ENCODE measurements around the gene KLC1.

KLC1 gene

DNA sequence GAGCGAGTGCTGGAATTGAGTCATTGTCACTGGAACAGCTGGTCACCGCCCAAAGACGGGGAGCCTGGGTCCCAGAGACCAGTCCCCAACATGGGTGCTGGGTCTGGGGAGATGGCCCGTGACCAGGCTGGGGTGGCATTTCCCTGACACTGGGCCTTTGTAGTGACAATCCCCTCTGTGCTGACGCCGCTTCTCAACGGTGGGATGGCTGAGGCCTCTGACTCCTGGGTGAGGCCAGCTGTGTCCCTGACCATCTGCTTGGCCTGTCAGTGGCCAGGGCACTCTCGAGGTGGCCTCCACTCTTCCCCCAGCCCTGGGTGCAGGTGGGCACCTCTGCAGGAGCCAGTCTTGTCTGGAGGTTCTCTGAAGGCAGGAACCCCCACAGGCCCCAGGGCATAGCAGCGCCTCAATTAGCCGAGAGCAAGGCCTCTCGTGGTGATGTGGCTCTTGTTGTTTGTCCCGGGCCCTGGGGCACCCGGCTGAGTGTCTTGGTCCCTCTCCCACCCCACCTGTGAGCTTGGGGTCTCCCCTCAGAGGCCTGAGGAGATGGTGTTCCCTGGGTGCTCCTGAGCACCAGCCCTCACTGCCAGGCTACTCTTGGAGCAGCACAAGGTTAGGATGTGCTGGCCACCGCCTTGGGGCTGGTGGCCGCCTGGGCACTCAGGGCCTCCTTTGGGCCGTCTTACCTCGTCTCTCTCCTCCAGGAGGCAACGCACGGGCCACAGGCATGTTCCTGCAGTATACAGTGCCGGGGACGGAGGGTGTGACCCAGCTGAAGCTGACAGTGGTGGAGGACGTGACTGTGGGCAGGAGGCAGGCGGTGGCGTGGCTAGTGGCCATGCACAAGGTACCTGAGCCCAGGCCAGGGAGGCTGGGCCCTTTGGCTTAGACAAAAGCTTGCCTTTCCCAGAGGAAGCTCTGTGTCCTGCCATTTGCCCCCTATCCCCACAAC, 103.2 kb downstream of the KLC1 start:
- Histone ChIP-seq H3K9ac (no peak overlapping the region), H3K27ac (no peak overlapping the region), H3K27me3 (no peaks in the 10 kb centered on the region), H3K9me3 (no peaks in the 10 kb centered on the region), H3K36me3 (peaks cover 94% of the 10 kb centered on the region), H3K4me2 (no peak overlapping the region), H3K4me1 (no peaks in the 10 kb centered on the region), H4K20me1 (0 out of 2 replicates have a peak, but pooled peaks cover 10% of the 10 kb centered on the region), H3K4me3 (no peak overlapping the region)
- no peak for TF ChIP-seq Cebpa-rat (IDR thresholded peaks at IDR 0.05)

DNA sequence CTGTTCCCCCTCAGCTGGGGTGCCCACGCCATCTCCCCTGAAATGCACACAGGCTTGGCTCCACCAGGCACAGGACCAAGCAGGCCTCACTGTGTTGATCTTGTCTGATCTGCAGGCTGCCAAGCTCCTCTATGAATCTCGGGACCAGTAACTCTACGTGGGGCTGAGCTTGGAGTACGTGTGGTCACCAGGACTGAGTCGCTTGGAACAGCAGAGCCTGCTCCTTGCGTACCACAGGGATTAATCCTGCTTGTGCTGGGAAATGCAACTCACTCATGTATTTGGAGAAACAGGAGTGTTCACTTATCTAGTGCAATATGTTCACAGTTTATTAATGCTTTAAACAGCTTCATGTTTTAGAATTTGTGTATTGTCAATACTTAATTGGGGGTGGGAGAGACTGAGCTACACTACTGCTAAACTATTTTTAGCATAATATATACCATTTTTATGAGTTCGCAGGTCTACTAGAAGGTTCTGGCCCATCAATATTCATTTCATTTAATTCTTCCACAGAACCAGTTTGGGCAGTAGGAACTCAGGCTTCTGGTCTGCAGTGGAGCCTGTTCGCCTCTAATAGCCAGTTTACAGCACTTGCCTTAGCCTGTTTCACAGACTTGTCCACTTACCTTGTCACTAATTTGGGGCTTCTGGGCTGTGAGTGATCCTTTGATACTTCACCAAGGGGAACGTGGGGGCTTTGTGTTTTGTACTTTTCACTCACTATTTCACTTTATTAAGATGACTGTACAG, 104.0 kb downstream of the KLC1 start:
- H3K9me3 ChIP-seq: no peaks in the 10 kb centered on the region
- TF ChIP-seq Cebpa-rat (IDR thresholded peaks at IDR 0.05): no peak
- no peak overlapping the region; the same call in 1 of the 2 replicates for H3K9ac ChIP-seq
- 0 out of 2 replicates have a peak, but pooled peaks cover 8% of the 10 kb centered on the region for H4K20me1 ChIP-seq
- peaks cover 94% of the 10 kb centered on the region for H3K36me3 ChIP-seq
- H3K4me1 ChIP-seq: no peaks in the 10 kb centered on the region
- no peaks in the 10 kb centered on the region for H3K27me3 ChIP-seq
- H3K4me2 ChIP-seq: no peak overlapping the region
- no peak overlapping the region for H3K27ac ChIP-seq
- no peak overlapping the region for H3K4me3 ChIP-seq

DNA sequence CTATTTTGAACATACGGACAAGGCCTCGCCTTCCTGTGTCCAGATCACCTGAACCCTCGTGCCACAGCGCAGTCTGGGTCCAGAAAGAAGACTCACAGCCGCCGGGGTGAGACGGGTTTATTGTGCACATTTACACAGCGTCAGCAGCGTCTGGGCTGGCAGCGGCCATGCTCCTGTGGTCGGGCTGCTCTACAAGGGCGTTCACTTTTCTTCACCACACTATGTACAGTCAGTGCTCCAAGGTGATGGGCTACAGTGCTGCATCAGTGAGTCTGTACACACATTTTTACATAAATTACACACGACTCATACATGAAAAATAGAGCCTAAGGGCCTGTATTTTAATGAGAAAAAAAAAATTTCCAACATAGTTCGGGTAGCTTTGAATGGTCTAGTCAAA, 104.6 kb downstream of the KLC1 start:
- H3K4me3 ChIP-seq: no peak overlapping the region
- H4K20me1 ChIP-seq: 0 out of 2 replicates have a peak, but pooled peaks cover 2% of the 10 kb centered on the region
- peaks cover 89% of the 10 kb centered on the region for H3K36me3 ChIP-seq
- TF ChIP-seq Cebpa-rat (IDR thresholded peaks at IDR 0.05): no peak
- H3K27ac ChIP-seq: no peak overlapping the region
- no peaks in the 10 kb centered on the region for H3K27me3 ChIP-seq
- H3K4me1 ChIP-seq: no peaks in the 10 kb centered on the region
- no peak overlapping the region for H3K4me2 ChIP-seq
- no peak overlapping the region; the same call in 1 of the 2 replicates for H3K9ac ChIP-seq
- no peaks in the 10 kb centered on the region for H3K9me3 ChIP-seq

DNA sequence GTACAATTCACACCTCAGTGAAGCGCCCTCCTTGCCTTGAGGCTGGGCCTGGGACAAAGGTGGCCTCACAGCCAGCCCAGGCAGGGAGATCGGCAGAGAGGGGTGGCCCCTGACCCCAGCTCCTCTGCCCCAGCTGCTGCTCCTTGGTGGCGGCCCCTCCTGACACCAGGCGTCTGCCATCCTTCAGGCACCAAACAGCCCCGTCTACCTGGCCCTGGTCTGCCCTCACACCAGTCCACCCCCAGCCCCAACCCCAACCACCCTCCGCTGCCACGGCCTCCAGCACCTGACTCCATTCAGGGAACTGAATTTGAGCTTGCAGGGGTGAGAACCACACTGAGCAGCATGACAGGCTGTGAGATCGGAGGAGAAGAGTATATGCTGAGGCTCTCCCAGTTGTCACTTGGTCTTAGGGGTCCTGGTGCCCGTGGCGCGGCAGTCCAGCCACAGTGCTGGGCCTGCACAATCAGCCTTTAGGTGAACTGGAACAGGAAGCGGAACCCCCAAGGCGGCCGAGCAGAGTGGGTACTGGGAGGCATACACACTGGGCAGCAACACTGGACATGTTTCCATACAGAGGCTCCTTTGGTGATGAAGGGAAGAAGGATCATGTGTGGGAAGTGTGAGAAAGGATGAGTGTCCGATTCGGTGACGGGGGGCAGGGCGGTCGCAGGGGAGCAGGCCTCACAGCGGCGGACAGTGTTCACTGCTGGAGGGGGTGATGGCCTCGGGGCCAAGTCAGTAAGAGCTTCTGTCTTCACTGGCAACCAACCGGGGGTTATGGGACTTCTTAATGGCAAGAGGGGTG, 105.3 kb downstream of the KLC1 start:
- Histone ChIP-seq H3K27me3 (no peaks in the 10 kb centered on the region), H4K20me1 (no peaks in the 10 kb centered on the region), H3K36me3 (peaks cover 89% of the 10 kb centered on the region), H3K27ac (no peak overlapping the region), H3K9me3 (no peaks in the 10 kb centered on the region), H3K9ac (no peak overlapping the region), H3K4me1 (no peaks in the 10 kb centered on the region), H3K4me2 (no peak overlapping the region), H3K4me3 (no peak overlapping the region)
- no peak for TF ChIP-seq Cebpa-rat (IDR thresholded peaks at IDR 0.05)

DNA sequence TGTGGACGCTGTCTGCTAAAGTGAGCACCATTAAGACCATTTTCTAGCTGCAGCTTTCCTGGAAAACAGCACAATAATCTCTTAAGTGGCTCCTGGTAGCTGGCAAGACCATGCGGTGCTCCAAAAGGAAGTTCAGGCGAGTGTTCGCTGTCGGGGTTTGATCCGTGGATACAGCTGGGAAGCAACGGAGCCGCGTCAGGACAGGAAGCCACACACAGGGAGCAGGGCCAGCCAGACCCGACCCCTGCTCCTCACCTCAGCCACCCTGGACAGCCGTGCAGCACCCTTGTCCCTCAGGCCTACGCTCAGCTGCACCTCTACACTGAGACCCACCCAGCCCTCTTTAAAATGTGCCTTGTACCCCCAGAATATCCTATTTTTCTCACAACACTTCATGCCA, 106.0 kb downstream of the KLC1 start:
- no peak overlapping the region for H3K27ac ChIP-seq
- H3K9ac ChIP-seq: no peak overlapping the region
- H4K20me1 ChIP-seq: no peaks in the 10 kb centered on the region
- H3K4me1 ChIP-seq: no peaks in the 10 kb centered on the region
- no peaks in the 10 kb centered on the region for H3K27me3 ChIP-seq
- peaks cover 87% of the 10 kb centered on the region for H3K36me3 ChIP-seq
- H3K4me2 ChIP-seq: no peak overlapping the region
- no peak for TF ChIP-seq Cebpa-rat (IDR thresholded peaks at IDR 0.05)
- no peak overlapping the region for H3K4me3 ChIP-seq
- H3K9me3 ChIP-seq: no peaks in the 10 kb centered on the region

DNA sequence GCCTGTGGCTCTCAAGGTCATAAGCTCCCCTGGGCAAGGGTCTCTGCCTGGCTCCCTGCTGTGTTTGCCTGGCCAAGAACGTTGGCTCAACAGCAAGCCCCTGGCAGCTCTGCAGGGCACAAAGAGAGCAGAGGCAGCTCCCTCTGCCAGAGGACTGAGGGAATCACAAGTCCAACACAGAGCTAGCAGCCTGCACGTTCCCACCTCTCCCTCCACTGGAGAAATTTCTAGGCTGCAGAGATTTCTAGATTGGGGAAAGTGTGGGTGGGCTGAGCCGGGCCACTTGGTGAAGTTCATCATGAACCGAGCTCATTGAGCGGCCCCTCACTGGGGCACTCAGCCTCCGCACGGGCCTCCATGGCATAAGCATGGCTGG, 106.4 kb downstream of the KLC1 start:
- Histone ChIP-seq H4K20me1 (no peaks in the 10 kb centered on the region), H3K4me2 (no peak overlapping the region), H3K9ac (no peak overlapping the region), H3K27ac (no peak overlapping the region), H3K36me3 (peaks cover 83% of the 10 kb centered on the region), H3K4me1 (no peaks in the 10 kb centered on the region), H3K4me3 (no peak overlapping the region), H3K9me3 (no peaks in the 10 kb centered on the region), H3K27me3 (no peaks in the 10 kb centered on the region)
- TF ChIP-seq Cebpa-rat (IDR thresholded peaks at IDR 0.05): no peak

DNA sequence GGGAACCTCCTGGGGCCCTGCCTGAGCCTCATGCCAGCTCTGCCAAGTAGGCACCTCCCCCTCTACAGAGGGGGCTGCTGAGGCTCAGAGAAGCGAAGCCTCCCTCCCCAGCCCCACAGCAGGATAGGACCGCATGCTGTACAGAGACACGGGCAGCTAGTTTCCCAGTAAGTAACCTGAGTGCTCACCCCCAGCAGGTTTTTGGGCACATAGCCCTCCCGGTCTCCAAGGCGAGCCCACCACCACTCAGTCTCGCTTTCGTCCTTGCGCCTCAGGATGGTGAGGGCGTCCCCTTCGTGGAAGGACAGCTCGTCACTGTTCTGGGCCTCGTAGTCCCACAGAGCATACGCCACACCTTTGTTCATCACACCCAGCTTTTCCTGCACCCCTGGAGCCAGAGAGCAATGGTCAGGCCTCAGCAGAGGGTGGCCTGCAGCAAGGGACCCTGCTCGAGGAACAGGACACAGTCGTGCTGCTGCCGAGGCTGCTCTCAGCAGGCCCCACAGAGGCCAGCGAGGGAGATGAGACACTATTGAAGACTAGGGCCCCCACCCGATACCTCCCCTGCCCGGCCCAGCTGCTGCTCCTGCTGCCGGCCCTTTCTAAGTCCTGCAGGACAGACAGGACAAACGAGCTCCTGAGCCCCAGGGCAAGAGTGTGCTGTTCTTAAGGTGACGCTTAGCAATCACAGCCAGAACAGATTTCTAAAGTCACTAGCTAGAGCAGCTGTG, 107.0 kb downstream of the KLC1 start:
- no peaks in the 10 kb centered on the region for H3K27me3 ChIP-seq
- H3K4me2 ChIP-seq: no peak overlapping the region
- H3K9ac ChIP-seq: no peak overlapping the region
- no peak for TF ChIP-seq Cebpa-rat (IDR thresholded peaks at IDR 0.05)
- no peak overlapping the region for H3K4me3 ChIP-seq
- peaks cover 78% of the 10 kb centered on the region for H3K36me3 ChIP-seq
- H3K27ac ChIP-seq: no peak overlapping the region
- H3K4me1 ChIP-seq: peaks cover 4% of the 10 kb centered on the region
- H4K20me1 ChIP-seq: no peaks in the 10 kb centered on the region
- no peaks in the 10 kb centered on the region for H3K9me3 ChIP-seq

DNA sequence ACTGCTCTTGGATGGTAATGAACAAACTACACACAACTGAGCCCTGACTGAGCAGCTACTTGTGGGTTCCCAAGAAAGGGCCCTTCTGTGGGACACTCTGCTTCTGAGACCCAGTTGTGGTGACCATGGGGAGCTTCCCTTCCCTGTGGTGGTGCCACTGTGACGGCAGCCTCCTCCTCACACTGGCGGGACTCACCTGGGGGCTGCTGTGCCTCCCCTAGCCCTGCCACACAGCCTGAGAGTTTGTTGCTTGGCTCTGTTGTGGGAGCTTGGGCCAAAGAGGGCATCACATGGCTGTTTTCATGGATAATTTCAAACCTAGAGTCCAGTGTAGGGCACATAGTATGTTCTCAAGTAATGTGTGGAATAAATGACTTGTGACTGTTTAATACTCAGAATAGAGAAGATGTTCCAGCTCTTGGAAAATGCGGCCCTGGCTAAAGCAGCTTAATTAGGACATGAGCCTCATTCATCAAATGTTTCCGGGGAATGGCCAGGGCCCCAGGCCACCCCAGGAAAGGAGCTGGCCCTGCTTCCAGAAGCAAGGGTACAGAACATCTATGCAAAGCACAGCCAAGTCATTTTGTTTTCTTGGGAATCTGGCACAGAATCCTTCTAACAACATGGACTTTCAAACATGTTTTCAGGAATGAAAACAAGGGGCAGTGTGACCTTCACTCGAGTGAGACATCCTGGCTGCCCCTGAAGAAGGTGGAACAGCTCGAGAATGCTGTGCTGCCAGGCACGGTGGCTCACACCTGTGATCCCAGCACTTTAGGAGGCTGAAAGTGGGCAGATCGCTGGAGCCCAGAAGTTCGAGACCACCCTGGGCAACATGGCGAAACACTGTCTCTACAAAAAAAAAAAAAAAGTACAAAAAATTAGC, 107.8 kb downstream of the KLC1 start:
- Histone ChIP-seq H3K9ac (no peak overlapping the region), H4K20me1 (no peaks in the 10 kb centered on the region), H3K27ac (no peak overlapping the region), H3K27me3 (no peaks in the 10 kb centered on the region), H3K36me3 (peaks cover 70% of the 10 kb centered on the region), H3K4me1 (peaks cover 12% of the 10 kb centered on the region), H3K4me2 (no peak overlapping the region), H3K9me3 (no peaks in the 10 kb centered on the region), H3K4me3 (no peak overlapping the region)
- TF ChIP-seq Cebpa-rat (IDR thresholded peaks at IDR 0.05): no peak

Data from BLaER1 (cell line).